COLO668 (cell line): Measurements from ENCODE around the gene GON4L.
"Not testable (repeated sequence)": the region's sequence is repeated elsewhere in the genome, so short reads cannot be mapped to it uniquely, and the experiment has no call there.

Experiments
- DNase-seq: peaks from one replicate; lab custom pipeline; 2025; ENCODE audit not compliant: unreplicated experiment; lab: John Stamatoyannopoulos, UW

The GON4L gene

DNA sequence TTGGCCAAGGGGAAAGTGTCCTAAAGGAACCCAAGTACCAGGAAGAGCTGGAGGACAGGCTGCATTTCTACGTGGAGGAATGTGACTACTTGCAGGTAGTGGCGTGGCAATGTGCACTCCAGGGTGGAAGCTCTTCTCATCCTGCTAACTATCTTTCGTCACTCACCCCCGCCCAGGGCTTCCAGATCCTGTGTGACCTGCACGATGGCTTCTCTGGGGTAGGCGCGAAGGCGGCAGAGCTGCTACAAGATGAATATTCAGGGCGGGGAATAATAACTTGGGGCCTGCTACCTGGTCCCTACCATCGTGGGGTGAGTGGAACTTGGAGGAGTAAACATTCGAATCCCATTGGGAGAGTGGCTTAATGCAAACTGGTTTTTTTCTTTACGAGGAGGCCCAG is 109.4 kb downstream of the GON4L start:
- DNase-seq, result not testable (repeated sequence)

DNA sequence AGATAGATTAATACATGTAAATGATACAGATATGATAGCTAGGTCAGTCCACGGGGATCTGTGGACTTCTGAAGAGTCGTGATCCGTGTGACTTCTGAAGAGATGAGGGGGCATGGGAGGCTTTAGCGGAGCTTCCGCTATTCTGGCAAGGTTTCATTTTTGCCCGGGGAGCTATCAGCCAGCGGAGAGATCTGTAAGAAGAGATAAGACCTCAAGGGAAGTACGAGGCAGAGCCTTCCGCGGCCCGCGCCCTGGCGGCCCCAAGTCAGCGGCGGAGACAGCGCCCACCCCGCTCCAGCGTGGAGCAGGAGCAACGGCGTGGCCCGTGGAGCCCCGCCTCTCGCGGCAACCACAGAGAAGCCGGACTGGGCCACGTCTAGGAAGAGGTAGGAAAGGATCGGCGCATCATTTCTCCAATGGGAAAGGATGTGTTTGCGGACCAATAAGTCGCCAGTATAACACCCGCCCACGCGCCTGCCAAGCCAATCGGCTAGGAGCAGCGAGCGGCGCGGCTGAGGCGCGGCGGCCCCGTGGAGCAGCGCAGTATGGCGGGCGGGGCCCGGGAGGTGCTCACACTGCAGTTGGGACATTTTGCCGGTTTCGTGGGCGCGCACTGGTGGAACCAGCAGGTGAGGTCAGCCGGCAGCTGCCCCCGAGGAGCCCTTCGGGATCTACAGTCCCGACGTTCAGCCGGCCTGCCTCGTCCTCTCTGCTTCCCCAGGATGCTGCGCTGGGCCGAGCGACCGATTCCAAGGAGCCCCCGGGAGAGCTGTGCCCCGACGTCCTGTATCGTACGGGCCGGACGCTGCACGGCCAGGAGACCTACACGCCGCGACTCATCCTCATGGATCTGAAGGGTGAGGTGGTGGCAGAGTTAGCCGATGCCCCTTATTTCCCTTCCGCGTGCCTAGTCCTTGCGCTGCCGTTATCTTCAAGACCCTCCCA is 111.5 kb downstream of the GON4L start:
- peak; percentile 95 for DNase-seq

DNA sequence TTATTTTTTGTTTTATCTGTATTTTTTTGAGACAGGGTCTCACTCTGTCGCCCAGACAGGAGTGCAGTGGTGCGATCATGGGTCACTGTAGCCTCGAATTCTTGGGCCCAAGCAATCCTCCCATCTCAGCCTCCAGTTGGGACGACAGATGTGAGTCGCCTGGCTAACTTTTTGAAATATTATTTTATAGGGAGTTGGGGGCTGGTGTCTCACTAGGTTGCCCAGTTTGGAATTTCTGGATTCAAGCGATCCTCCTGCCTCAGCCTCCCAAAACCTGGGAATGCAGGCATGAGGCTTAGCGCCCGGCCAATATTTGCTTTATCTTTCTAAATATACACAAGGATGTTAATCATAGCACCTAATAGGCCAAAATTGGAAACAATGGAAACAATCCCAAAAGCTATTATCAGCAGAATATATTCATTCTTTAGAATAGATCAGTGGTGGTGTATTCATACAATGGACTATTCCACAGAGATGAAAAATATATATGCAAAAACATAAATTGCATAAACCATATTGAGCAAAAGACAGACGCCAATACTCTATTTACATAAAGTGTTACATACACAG is 112.2 kb downstream of the GON4L start:
- DNase-seq, result no peak

DNA sequence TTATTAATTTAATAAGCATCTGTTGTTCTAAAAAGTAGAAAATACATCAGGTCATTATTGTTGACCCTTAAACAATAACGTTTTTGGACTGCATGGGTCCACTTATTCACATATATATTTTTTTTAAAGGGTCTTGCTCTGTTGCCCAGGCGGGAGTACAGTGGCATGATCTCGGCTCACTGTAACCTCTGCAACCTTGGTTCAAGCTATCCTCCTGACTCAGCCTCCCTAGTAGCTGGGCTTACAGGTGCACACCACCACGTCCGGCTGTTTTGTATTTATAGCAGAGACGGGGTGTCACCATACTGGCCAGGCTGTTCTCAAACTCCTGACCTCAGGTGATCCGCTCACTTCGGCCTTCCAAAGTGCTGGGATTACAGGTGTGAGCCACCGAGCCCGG is 115.1 kb downstream of the GON4L start:
- DNase-seq, result no peak

DNA sequence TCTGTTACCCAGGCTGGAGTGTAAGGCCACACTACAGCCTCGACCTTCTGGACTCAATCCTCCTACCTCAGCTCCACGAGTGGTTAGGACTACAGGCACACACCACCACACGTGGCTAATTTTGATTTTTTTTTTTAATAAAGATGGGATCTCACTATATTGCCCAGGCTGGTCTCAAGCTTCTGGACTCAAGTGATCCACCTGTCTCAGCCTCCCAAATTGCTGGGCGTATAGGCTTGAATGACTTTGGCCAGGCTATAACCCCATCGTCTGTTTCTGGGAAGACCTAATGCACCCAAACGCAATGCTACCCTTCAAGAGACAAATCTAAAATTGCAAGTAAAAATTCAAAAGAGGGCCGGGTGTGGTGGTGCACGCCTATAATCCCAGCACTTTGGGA is 116.0 kb downstream of the GON4L start:
- no peak for DNase-seq

DNA sequence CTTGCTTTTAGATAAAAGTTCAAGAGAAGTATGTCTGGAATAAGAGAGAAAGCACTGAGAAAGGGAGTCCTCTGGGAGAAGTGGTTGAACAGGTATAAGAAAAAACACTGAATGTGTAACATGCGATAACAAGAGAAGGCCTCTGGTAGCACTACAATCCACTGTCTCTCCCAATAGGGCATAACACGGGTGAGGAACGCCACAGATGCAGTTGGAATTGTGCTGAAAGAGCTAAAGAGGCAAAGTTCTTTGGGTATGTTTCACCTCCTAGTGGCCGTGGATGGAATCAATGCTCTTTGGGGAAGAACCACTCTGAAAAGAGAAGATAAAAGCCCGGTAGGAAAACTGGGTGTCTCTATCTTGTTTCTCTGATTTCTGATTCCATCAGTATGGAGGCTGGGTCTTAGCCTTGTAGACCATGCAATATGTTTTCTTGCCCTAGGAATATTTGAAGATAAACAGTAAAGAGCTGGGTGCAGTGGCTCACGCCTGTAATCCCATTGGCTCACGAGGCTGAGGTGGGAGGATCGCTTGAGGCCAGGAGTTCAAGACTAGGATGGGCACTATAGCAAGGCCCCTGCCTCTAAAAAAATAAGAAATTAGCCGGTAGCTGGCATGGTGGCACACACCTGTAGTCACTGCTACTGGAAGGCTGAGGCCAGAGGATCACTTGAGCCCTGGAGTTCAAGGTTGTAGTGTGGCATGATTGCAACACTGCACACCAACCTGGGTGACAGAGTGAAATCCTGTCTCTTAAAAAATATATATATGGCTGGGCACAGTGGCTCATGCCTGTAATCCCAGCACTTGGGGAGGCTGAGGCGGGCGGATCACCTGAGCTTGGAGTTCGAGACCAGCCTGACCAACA is 127.7 kb downstream of the GON4L start:
- DNase-seq, result peak; percentile 42

DNA sequence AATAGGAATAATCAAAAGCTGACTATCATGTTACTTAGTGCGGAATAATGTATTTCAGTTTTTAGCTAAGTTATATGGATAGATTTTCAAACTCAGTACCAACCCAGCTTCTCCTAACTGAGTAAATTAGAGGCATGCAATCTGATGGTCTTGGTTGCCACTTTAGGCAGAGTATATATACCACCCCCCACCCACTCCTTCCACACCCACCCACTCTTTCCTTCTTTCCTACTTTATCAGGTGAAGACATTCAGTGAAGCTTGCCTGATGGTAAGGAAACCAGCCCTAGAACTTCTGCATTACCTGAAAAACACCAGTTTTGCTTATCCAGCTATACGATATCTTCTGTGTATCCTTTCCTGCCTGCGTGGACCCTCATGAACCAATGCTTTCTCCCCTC is 131.9 kb downstream of the GON4L start:
- no peak for DNase-seq

DNA sequence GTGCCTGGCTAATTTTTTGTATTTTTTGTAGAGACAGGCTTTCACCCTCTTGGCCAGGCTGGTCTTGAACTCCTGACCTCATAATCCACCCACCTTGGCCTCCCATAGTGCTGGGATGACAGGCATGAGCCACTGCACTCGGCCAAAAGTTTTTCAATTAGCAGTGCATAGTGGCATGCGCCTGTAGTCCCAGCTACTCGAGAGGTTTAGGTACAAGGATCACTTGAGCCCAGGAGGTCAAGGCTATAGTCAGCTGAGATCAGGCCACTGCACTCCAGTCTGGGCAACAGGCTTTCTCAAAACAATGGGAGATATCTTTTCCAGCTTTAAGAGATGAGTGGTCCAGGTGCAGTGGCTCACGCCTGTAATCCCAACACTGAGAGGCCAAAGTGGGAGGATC is 137.3 kb downstream of the GON4L start:
- DNase-seq, result no peak

DNA sequence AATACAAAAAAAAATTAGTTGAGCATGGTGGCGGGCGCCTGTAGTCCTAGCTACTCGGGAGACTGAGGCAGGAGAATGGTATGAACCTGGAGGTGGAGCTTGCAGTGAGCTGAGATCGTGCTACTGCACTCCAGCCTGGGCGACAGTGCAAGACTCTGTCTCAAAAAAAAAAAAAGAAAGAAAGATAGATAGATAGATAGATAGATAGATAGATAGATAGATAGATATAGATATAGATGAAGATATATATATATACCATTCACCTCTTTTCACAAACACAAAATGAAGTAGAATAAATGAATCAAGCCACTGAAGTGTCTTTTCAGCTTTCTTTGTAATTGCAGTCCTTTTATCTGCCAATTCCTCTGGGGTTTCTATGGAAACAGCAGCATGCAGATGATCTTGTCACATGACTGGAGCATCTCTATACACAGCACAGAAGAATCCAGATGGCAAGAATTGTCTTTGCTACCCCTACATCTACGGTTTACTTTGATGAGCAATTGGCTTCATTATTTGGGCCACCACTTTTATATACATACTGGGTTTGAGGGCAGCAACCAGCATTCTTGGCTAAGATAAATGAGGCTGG is 138.4 kb downstream of the GON4L start:
- not testable (repeated sequence) for DNase-seq

DNA sequence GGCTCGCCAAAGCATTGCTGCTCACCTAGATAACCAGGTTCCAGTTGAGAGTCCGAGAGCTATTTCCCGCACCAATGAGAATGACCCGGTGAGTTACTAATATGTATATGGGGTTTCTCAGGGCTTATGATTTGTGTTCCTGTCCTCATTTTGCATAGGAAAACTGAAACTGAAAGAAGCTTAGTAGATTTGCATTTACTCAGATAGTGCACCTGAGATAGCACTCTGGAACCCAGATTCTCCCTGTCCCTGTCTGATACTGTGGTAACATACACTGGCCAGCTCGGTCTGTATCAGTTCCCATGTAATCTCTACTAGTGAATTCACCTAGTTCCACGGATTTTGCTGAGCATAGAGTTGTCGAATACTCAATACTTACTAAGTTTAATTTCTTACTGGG is 140.0 kb downstream of the GON4L start:
- DNase-seq, result no peak

DNA sequence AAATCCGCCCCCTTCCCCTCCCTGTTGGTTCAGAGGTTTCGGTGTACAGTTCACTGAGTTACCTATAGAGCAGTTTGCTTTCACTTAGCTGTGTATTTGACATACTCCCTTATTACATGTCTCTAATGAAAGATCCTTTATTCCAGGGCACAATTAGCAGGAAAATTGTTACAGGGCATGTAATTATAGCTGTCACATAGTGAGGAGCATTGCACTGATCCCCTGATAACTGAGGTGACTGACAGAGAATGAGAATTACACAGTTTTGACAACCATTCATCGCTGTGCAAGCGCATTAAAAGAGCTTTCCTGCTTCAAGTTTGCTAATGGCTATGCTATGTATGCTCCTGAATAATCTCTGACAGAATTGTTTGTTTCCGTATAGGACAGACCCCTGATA is 141.2 kb downstream of the GON4L start:
- DNase-seq, result no peak

DNA sequence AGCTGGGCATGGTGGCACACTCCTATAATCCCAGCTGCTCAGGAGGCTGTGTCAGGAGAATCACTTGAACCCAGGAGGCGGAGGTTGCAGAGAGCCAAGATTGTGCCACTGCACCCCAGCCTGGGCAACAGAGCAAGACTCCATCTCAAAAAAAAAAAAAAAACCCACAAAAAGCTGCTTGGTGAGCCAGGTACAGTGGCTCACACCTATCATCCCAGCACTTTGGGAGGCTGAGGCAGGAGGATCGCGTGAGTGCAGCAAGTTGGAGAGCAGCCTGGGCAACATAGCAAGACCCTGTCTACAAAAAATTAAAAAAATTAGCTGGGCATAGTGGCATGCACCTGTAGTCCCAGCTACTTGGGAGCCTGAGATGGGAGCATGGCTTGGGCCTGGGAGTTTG is 142.0 kb downstream of the GON4L start:
- DNase-seq, result not testable (repeated sequence)

DNA sequence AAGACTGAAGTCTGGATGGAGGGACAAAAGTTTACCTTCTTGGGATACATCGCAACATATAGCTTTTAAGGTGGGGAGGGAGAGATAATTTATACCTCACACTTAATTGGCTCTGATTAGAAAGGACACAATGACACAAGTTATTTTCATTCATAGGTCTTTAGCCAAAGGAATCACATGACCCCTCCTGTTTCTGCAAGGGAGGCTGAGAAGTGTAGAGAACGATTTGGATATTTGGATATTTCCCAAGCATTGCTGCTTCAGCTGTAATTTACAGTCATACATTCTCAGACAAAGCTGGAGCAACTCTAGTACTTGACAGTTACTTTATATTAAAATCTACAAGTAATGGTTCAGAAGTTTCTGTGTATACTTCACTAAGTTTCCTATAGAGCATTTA is 143.9 kb downstream of the GON4L start:
- no peak for DNase-seq

DNA sequence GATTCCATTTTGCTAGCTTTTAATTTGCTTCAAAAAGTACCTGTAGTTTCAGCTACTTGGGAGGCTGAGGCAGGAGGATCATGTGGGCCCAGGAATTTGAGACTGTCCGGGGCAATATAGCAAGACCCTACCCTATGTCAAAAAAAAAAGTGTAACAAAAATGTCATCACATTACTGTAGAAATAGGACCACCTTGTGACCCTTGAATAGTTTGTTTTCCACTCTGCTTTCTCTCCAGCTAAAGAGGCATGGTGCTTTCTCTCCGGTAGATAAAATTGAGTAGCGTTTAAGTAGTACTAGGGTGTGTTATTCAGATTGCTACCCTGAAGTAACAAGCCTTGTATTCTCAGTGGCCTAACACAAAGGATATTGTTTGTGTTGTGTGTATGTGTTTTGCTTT is 144.4 kb downstream of the GON4L start:
- not testable (repeated sequence) for DNase-seq

DNA sequence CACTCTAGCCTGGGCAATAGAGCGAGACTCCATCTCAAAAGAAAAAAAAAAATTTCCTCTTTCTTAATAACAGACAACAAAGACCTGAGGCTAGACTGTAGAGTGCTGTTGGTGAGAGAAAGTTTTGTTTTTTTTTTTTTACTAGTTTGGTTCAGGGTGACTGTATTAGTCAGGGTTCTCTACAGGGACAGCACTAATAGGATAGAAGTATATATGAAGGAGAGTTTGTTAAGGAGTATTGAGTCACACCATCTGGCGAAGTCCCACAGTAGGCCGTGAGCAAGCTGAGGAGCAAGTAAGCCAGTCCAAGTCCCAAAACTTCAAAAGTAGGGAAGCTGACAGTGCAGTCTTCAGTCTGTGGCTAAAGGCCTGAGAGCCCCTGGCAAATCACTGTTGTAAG is 145.6 kb downstream of the GON4L start:
- DNase-seq, result not testable (repeated sequence)

DNA sequence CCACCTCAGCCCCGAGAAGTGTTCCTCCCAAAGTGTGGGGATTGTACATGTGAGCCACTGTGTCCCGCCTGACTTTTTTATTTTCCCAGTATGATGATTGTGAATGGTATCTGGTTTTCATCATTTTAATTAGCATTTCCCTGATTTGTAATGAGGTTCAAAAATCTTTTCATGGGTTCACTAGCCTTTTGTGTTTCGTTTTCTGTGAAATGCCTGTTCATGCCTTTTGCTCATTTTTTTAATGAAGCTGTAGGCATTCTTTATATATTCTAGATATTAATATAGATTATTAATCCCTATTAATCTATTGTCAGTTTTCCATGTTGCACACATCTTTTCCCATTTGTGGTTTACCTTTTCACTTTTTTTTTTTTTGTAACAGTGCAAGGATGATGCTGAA is 147.6 kb downstream of the GON4L start:
- DNase-seq, result no peak

DNA sequence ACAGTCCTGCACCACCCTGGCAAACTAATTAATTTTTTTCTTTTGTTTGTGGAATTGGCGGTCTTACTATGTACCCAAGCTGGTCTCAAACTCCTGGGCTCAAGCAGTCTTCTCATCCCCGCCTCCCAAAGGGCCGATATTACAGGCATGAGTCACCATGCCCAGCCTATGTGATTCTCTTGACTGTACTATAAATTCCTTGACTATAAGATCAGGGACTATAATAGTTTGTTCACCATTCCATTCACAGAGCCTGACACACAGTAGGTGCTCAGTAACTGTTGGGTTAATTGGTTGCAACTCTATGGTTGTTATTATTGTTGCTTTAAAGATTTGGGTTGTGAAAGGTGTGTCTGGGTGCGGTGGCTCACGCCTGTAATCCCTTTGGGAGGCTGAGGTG is 150.9 kb downstream of the GON4L start:
- DNase-seq, result no peak

DNA sequence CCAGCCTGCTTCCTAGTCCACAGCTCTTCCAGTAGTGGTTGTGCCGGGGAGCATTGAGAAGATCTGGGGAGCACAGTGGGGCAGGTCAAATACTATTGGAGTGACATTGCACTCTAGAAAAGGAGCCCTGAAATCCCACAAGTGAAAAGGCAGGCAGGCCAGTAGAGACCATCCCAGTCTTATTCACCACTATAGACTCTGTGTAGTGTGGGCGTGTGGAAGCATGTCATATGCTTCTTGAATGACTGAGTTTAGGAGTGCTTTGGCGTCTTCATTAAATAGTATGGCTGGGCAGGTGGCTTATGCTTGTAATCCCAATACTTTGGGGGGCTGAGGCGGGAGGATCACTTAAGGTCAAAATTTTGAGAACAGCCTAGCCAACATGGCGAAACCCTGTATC is 152.6 kb downstream of the GON4L start:
- DNase-seq, result not testable (repeated sequence)

DNA sequence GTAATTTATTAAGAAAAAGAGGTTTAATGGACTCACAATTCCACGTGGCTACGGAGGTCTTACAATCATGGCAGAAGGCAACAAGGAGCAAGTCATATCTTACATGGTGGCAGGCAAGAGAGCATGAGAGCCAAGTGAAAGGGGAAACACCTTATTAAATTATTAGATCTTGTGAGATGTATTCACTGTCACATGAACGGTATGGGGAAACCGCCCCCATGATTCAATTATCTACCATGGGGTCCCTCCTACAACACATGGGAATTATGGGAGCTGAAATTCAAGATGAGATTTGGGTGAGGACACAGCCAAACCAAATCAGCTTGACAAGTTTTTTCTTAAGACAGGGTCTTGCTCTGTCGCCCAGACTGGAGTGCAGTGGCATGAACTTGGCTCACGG is 153.8 kb downstream of the GON4L start:
- no peak for DNase-seq

DNA sequence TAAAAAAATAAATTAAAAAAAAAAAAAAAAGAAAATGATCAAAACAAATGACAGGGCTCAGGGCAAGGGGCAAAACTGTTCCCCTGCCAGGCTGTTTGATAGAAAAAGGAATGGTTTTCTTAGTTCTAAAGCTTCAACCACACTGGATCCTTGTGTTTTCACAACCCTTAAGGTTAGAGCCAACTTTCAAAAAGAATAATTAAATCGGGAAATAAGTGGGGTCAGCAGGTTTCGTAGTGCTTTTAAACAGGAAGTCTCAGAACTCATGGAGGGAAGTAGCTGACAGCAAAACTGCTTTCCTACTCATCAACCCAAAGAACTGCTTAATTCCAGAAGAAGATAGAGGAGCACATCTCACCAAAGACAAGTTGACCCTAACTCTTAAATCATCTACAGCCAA is 155.3 kb downstream of the GON4L start:
- DNase-seq, result not testable (repeated sequence)
